Brain microvascular endothelial cell (primary cell): ENCODE measurements around the gene AKT1S1.

Source experiments
- DNase-seq: peaks from one replicate; pipeline ENCODE4 v3.0.0-alpha.2; 2020
- H3K27ac ChIP-seq: fragments of 250-450 bp; sonication (Bioruptor Pico); 2 replicates; pipeline ENCODE4 v1.5.1; 2020; ENCODE audit warnings: mild to moderate bottlenecking, moderate library complexity
- H3K27me3 ChIP-seq: fragments of 250-450 bp; sonication (Bioruptor Pico); replicated peaks from 2 replicates; pipeline ENCODE4 v1.5.1; 2020; ENCODE audit warnings: mild to moderate bottlenecking
- H3K36me3 ChIP-seq: fragments of 250-450 bp; sonication (Bioruptor Pico); replicated peaks from 2 replicates; pipeline ENCODE4 v1.5.1; 2020; ENCODE audit warnings: mild to moderate bottlenecking
- H3K4me3 ChIP-seq: 2 replicates; pipeline ENCODE4 v1.5.1; 2011; ENCODE audit warnings: low read depth, mild to moderate bottlenecking, control low read depth, low read length, moderate library complexity
- in situ Hi-C: cut with HindIII; loops from 2 replicates; pipeline ENCODE4 v1.10.0; 2017; ENCODE audit warnings: low sequenced_read_pairs, low pct_ligation_motif_present
- TF ChIP-seq, protein P1 (sequence below): IDR thresholded peaks from 2 replicates; pipeline ENCODE4 v1.5.1; 2011; ENCODE audit warnings: low read depth, mild to moderate bottlenecking, moderate library complexity, low read length, control low read depth, inconsistent platforms; ENCODE audit errors: missing control alignments

AKT1S1 gene

DNA sequence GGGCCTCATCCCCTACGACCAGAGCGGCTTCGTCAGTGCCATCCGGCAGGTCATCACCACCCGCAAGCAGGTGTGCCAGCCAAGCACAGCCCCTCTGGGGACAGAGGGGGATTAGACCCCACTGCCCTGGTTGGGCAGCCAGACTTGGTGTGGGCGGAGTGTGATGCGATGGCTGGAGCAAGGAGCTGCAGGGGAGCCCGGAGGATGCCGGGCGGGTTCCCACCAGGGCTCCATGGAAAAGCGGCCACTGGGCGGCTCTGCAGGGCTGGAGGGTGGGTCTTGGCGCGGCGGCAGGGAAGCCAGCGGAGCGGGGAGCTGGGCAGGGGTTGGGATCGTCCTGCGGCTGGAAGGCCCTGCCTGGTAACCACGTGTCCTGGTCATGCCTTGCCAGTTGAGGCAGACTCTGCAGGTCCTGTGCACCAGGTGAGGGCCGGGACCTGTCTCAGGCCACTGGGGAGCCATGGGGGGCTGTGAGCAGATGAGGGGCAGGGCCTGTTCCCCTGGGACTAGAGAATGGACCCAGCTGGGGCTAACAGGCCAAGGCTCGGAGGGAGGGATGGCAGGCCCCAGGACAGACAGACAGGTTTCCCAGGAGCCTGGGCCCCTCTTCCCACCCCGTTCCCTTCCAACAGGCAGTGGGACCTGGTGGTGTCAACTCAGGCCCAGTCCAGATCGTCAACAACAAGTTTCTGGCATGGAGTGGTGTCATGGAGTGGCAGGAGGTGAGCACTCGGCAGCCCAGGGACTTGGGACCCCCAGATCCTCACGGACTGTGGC, 19.9 kb downstream of the AKT1S1 start:
- DNase-seq, result no peak
- Histone ChIP-seq H3K27ac (no peak overlapping the region), H3K27me3 (no peaks in the 10 kb centered on the region), H3K36me3 (peaks cover 64% of the 10 kb centered on the region), H3K4me3 (no peak overlapping the region)
- TF ChIP-seq, protein P1, sequence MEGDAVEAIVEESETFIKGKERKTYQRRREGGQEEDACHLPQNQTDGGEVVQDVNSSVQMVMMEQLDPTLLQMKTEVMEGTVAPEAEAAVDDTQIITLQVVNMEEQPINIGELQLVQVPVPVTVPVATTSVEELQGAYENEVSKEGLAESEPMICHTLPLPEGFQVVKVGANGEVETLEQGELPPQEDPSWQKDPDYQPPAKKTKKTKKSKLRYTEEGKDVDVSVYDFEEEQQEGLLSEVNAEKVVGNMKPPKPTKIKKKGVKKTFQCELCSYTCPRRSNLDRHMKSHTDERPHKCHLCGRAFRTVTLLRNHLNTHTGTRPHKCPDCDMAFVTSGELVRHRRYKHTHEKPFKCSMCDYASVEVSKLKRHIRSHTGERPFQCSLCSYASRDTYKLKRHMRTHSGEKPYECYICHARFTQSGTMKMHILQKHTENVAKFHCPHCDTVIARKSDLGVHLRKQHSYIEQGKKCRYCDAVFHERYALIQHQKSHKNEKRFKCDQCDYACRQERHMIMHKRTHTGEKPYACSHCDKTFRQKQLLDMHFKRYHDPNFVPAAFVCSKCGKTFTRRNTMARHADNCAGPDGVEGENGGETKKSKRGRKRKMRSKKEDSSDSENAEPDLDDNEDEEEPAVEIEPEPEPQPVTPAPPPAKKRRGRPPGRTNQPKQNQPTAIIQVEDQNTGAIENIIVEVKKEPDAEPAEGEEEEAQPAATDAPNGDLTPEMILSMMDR, result no peak
- in situ Hi-C loops, result no loop called here

DNA sequence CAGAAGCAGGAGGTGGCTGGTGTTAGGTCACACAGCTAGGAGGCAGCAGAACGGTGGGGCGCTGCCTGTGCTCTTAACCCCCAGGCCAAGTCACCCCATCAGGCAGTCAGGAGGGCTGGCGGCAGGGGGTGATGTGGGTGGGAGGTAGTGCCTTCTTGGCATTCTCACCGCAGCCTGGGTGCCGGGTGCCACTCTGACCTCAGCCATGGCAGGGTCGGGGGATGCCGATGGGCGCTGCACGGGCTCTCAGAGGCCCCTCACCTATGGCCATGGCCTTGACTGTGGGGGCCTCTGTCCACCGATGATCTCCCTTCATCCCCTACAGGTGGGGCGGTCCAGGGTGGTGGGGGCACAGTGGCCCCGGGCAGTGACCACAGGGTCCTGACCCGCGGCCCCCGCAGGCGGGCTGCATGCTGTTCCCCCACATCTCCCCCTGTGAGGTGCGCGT, 20.6 kb downstream of the AKT1S1 start:
- H3K27ac ChIP-seq, result no peak overlapping the region
- in situ Hi-C loops, result no loop called here
- H3K27me3 ChIP-seq, result no peaks in the 10 kb centered on the region
- TF ChIP-seq, protein P1, result no peak
- H3K4me3 ChIP-seq, result no peak overlapping the region
- DNase-seq, result no peak
- peaks cover 60% of the 10 kb centered on the region for H3K36me3 ChIP-seq

DNA sequence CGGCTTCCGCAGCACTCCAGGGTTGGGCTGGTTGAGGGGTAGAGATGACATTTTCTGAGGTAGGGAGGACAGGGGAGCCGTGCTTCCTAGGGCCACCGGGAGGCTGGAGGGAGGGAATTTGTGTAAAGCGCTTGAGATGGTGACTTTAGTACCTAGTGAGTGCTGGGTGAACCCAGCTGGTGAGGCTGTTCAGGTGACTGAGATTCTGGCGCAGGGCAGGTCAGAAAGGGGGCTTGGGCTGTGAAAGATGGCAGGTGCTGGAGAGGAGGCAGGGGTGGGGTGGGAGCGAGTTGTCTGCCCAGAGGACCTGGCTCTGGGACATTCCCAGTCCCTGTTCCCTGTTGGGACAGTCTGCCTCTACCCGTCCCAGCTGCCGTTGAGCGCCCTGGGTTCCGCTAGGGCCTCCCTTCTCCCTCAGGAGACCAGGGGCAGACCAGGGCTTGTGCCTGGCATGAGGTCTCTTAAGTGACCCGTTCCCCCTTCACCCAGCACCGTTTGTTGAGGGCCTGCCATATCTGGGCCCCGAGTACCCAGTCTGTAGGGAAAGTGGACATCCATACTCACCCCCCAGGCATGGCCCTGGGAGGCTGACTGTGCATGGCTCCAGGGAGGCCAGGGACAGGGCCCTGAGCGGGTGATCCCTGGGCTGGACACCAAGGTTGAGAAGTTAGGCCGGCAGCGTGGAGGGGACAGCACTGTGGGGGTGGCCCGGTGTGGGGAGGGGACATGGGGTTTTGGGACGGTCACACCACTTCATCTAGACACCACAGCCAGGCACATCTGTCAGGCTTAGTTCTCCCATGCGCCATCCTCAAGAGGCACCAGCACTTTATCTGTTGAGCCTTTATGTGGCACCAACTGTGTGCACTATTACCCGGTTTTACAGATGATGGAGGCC, 21.2 kb downstream of the AKT1S1 start:
- in situ Hi-C loops, result no loop called here
- no peak overlapping the region for H3K27ac ChIP-seq
- no peak for DNase-seq
- TF ChIP-seq, protein P1, result no peak
- H3K36me3 ChIP-seq, result peaks cover 54% of the 10 kb centered on the region
- H3K4me3 ChIP-seq, result no peak overlapping the region
- H3K27me3 ChIP-seq, result no peaks in the 10 kb centered on the region

DNA sequence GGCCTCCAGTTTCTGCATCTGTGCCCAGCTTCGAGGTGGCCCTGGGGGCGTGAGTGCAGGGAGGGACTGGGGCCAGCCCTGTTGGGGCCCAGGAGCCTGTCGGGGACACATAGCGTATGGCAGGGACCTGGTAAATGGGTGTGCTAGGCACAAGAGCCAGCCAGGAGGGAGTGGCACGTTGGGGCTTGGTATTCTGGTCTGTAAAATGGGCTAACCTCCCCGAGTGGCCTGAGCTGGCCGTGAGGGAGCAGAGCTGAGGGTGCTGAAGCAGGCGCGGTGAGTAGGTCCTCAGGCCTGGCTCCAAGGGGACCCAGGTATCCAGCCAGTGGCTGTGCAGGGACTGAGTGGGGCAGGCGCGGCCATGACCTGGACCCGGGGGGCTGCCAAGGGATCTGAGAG, 21.9 kb downstream of the AKT1S1 start:
- in situ Hi-C loops, result no loop called here
- H3K4me3 ChIP-seq, result no peak overlapping the region
- TF ChIP-seq, protein P1, result no peak
- no peaks in the 10 kb centered on the region for H3K27me3 ChIP-seq
- H3K36me3 ChIP-seq, result peaks cover 48% of the 10 kb centered on the region
- DNase-seq, result no peak
- no peak overlapping the region for H3K27ac ChIP-seq

DNA sequence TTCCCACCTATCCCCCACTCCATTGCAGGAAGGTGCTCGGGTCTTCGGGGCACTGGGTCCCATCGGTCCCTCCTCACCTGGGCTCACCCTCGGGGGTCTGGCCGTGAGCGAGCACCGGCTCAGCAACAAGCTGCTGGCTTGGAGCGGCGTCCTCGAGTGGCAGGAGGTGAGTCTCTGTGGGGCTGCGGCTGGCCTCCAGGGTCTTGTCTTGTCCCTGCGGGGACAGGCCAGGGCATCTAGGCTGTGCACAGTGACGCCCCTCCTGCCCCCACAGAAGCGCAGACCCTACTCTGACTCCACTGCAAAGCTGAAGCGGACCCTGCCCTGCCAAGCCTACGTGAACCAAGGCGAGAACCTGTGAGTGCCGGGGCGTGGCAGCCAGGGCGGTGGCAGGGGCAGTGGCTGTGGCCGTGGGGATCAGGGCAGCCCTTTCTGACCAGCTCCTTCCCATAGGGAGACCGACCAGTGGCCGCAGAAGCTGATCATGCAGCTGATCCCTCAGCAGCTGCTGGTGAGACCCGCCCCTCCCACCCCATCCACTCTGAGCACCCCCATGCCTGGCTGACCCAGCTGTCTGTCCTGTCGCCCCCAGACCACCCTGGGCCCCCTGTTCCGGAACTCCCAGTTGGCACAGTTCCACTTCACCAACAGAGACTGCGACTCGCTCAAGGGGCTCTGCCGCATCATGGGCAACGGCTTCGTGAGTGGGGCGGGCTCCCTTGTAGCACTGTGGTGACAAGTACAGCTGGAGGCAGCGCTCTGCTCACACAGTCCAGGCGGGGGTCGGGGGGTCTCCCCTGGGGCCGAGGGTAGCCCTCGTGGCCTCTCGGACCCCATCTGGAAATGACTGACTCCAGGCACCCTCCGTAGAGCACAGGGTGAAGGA, 22.5 kb downstream of the AKT1S1 start:
- no peak for DNase-seq
- Histone ChIP-seq H3K36me3 (peaks cover 41% of the 10 kb centered on the region), H3K27ac (no peak overlapping the region), H3K27me3 (no peaks in the 10 kb centered on the region), H3K4me3 (no peak overlapping the region)
- TF ChIP-seq, protein P1, result no peak
- in situ Hi-C loops, result no loop called here
